Measurements from ENCODE around the gene IQSEC1. TPM values are rescaled to one million over a fixed set of nuclear protein-coding genes. Genes with fewer than 3 reads are reported as not detected.

Gene IQSEC1
- total and polyA plus RNA-seq, 10 of the 15 experiments (the other 5 are each of a cell fraction or from before 2014, with no cell fraction given) = 0.92 to 55.2 (median 8.5) TPM

- peak in 1 of 2 experiments; percentile 51; a peak in 3 of 4 replicates for TF ChIP-seq IKZF2 (IDR thresholded peaks at IDR 0.05)
Measured at GRCh38 chr3:12891985-12892839, 181.0 kb downstream of the IQSEC1 start (continued).

- peak; percentile 34; the same call in 2 of the 3 replicates for ATAC-seq
- WGBS (ENCODE audit: insufficient coverage, insufficient replicate concordance, low lambda C conversion rate, missing lambda C conversion rate) = 36% methylated on average over 9 of the region's 9 CpGs
- H4K20me1 ChIP-seq (ENCODE audit: control insufficient read depth, insufficient read depth) = no peaks in the 10 kb centered on the region
- in situ Hi-C loops (cut with MboI) (no loop called here), intact Hi-C loops (cut with micrococcal nuclease; ENCODE audit: unreplicated experiment) (no loop called here)
- H3K4me1 ChIP-seq (ENCODE audit: control insufficient read depth, insufficient read depth, low read length) = peaks cover 24% of the 10 kb centered on the region
- no peak for FAIRE-seq
- CTCF ChIA-PET = interaction anchor here (0.9 to 14.3 kb wide), 28 partner anchors 8 to 526 kb away, joined by 3 to 271 read pairs (median 4); partner anchors contain the start of genes RPL32 and TSEN2
- no peaks in the 10 kb centered on the region for H3K27me3 ChIP-seq (replicated peaks in 1 of 2; ENCODE audit: control insufficient read depth in 2 of 2, insufficient read depth in 2 of 2, low read length in 1 of 2)
- BruUV-seq (replicated peaks) = no TSS peak
- SMC1A ChIA-PET (ENCODE audit: uncharacterized antibody, unreplicated experiment) = interaction anchor here (0.7 to 8.4 kb wide), 13 partner anchors 8 to 185 kb away, joined by 3 to 103 read pairs (median 4); partner anchors contain the start of gene RPL32
- TF ChIP-seq PAX5 (IDR thresholded peaks at IDR 0.05; ENCODE audit: borderline replicate concordance, low read depth, low read length) (no peak), KDM1A (IDR thresholded peaks at IDR 0.05; ENCODE audit: borderline replicate concordance) (no peak), TBL1XR1 (IDR thresholded peaks at IDR 0.05; ENCODE audit: low read depth, low read length) (no peak), ESRRA (IDR thresholded peaks at IDR 0.05; ENCODE audit: low read length) (no peak), MYB (IDR thresholded peaks at IDR 0.05; ENCODE audit: borderline replicate concordance, low read depth, low read length) (no peak), SPI1 (IDR thresholded peaks at IDR 0.05; ENCODE audit: borderline replicate concordance, insufficient read depth, low read depth, low read length) (no peak), PAX8 (IDR thresholded peaks at IDR 0.05) (no peak), LARP7 (IDR thresholded peaks at IDR 0.05) (no peak), IRF4 (IDR thresholded peaks at IDR 0.05; ENCODE audit: low read depth, low read length) (no peak), IKZF1 (conservative IDR thresholded peaks at IDR 0.05) (no peak), NR2C2 (IDR thresholded peaks at IDR 0.05; ENCODE audit: borderline replicate concordance, control insufficient read depth, insufficient read length, low read depth) (no peak), GABPA (IDR thresholded peaks at IDR 0.05; ENCODE audit: low read depth) (no peak), ZNF384 (IDR thresholded peaks at IDR 0.05; ENCODE audit: borderline replicate concordance, low read depth, low read length) (no peak), GATAD2B (conservative IDR thresholded peaks at IDR 0.05; ENCODE audit: low read depth) (no peak), E2F4 (IDR thresholded peaks at IDR 0.05; ENCODE audit: low read depth, low read length) (no peak), POLR2A (IDR thresholded peaks at IDR 0.05; ENCODE audit: low read depth, low read length) (no peak)
- TF ChIP-seq, protein P1, sequence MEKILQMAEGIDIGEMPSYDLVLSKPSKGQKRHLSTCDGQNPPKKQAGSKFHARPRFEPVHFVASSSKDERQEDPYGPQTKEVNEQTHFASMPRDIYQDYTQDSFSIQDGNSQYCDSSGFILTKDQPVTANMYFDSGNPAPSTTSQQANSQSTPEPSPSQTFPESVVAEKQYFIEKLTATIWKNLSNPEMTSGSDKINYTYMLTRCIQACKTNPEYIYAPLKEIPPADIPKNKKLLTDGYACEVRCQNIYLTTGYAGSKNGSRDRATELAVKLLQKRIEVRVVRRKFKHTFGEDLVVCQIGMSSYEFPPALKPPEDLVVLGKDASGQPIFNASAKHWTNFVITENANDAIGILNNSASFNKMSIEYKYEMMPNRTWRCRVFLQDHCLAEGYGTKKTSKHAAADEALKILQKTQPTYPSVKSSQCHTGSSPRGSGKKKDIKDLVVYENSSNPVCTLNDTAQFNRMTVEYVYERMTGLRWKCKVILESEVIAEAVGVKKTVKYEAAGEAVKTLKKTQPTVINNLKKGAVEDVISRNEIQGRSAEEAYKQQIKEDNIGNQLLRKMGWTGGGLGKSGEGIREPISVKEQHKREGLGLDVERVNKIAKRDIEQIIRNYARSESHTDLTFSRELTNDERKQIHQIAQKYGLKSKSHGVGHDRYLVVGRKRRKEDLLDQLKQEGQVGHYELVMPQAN (conservative IDR thresholded peaks at IDR 0.05) = no peak
- RAD21 ChIA-PET (ENCODE audit: unreplicated experiment) = interaction anchor here (0.9 to 4.8 kb wide), 12 partner anchors 10 to 120 kb away, joined by 3 to 19 read pairs (median 4); no protein-coding TSS in a partner anchor
- H2AFZ ChIP-seq (ENCODE audit: control insufficient read depth, low read depth, low read length) = peak overlapping the region; percentile 40
- H3K4me3 ChIP-seq = no peak overlapping the region
- no peaks in the 10 kb centered on the region for H3K79me2 ChIP-seq (ENCODE audit: control insufficient read depth, insufficient read depth, low read length)
- no peaks in the 10 kb centered on the region for H3K36me3 ChIP-seq (ENCODE audit: control insufficient read depth in 2 of 2, insufficient read depth in 2 of 2, low read length in 1 of 2)
- H3K9ac ChIP-seq (ENCODE audit: control insufficient read depth, insufficient read depth, low read length) = no peak overlapping the region
- no peak for DNase-seq (ENCODE audit: low read depth, low spot score)
- peak overlapping the region; percentile 68 for H3K4me2 ChIP-seq (ENCODE audit: control insufficient read depth, insufficient read depth)
- no peaks in the 10 kb centered on the region for H3K9me3 ChIP-seq (replicated peaks; ENCODE audit: control insufficient read depth, insufficient read depth, low read length)
- POLR2A ChIA-PET = no interaction called here
- H3K27ac ChIP-seq (ENCODE audit: control insufficient read depth, insufficient read depth) = 0 out of 2 replicates have a peak overlapping the region, but pooled peaks have one; percentile 13
Measured at GRCh38 chr3:12891391-12891984, 181.7 kb downstream of the IQSEC1 start.

Data from GM12878 (cell line).